PFSK-1 (cell line): ENCODE data around the gene FGFBP2.

Experiments used
- POLR2AphosphoS5 ChIP-seq: IDR thresholded peaks from 2 replicates; pipeline ENCODE4 v1.6.1; 2012; ENCODE audit warnings: low read depth, mild to moderate bottlenecking, control low read depth, low read length, moderate library complexity
- TAF1 ChIP-seq: IDR thresholded peaks from 2 replicates; pipeline ENCODE4 v1.6.1; 2012; ENCODE audit warnings: low read length, control low read depth, borderline replicate concordance; ENCODE audit not compliant: insufficient read depth

GRCh38 chr4:15964159-15964558 lies 1.2 kb upstream of the FGFBP2 start:
- TF ChIP-seq TAF1 (no peak), POLR2AphosphoS5 (no peak)
